Activated T-helper 2 cell treated with anti-CD3 and anti-CD28 coated beads, Interferon-gamma antibody, Interleukin-2, Interleukin-4, amounts not matched to agents 10 μg/mL and 5 μg/mL and 100 μg/mL, durations not matched to agents 14 hours and 24 hours and 36 hours (primary cell): Measurements from ENCODE around the gene GJB5. TPM values are rescaled to one million over a fixed set of nuclear protein-coding genes. Genes with fewer than 3 reads are reported as not detected.

Source experiments
- DNase-seq: peaks from one replicate; pipeline ENCODE4 v3.0.0; 2021; ENCODE audit warnings: low spot score
- H3K27ac Mint-ChIP-seq: one replicate; pipeline ENCODE4 v1.8.0; 2021; ENCODE audit warnings: mixed read lengths
- H3K27me3 Mint-ChIP-seq: one replicate; pipeline ENCODE4 v1.8.0; 2021; ENCODE audit warnings: low read depth, mixed read lengths
- H3K36me3 Mint-ChIP-seq: one replicate; pipeline ENCODE4 v1.8.0; 2021; ENCODE audit warnings: low read depth, mixed read lengths
- H3K4me1 Mint-ChIP-seq: one replicate; pipeline ENCODE4 v1.8.0; 2021; ENCODE audit warnings: low read depth, mixed read lengths
- H3K4me3 Mint-ChIP-seq: one replicate; pipeline ENCODE4 v1.8.0; 2021; ENCODE audit warnings: low read depth, mild to moderate bottlenecking, moderate library complexity, mixed read lengths
- H3K9me3 Mint-ChIP-seq: one replicate; pipeline ENCODE4 v1.8.0; 2021; ENCODE audit warnings: mixed read lengths
- intact Hi-C: fragments of 100-400 bp; cut with micrococcal nuclease; formaldehyde crosslinking; loops from one replicate; pipeline ENCODE4 v1.15.1; 2023
- total RNA-seq: library from RNA; stranded (reverse); gene quantifications from 2 replicates; pipeline ENCODE4 v1.2.3, GENCODE V29; 2022

The GJB5 gene
- total RNA-seq, result not detected in 2 replicates

DNA sequence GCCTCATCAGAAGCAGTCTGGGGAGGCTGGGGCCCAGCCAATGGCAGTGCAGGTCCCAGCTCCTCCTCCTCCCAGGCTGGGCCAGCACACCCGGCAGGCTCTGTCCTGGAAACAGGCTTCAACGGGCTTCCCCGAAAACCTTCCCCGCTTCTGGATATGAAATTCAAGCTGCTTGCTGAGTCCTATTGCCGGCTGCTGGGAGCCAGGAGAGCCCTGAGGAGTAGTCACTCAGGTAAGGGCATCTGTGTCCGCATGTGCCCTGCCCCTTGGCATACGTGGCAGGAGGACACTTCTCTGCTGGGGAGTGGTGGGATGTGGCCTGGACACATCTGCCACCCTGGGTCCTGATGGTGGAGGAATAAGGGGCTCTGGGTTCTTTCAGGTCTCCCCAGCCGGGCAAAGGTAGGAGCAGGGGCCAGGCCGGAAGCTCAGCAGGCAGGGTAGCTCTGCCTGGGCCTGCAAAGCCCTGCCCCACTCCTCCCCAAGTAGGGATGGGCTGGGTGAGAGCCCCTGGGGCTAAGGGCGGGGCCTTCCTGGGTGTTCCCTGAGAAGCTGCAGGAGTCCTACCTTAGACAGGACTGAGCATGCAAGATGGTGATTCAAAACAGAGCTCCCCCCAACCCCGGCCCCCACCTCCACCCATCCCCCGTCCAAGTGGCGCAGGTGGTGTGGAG is at the start of gene GJB5:
GJB5 (plus strand) TSS at position 84 of the 674 bp plus-strand sequence. CDS start 2,284 bp downstream, outside the sequence.
- Mint-ChIP-seq H3K27me3 (peaks cover 3% of the 10 kb centered on the region), H3K4me1 (no peaks in the 10 kb centered on the region), H3K36me3 (no peaks in the 10 kb centered on the region), H3K9me3 (no peaks in the 10 kb centered on the region), H3K4me3 (no peak within 1 kb of the TSS), H3K27ac (no peak within 1 kb of the TSS)
- no peak for DNase-seq
- intact Hi-C loops, result no loop called here

DNA sequence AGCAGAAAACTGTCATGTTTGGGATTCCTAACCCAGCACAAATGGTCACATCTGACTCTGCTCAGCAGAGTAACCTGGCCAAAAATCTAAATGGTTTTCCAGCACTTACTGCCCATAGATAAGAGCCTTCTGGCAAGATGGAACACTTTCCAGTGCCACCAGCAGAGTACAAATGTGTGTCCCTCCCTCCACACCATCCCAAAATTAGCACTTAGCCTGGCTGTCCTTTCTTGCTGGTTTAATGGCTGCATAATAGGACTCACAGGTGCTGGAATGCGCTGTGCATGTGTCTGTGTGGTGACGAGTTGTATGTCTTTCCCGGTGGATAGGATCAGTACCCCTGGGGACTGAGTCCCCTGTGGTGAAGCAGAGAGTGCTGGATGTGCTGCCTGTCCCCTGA is 49.8 kb upstream of the GJB5 start:
- no peaks in the 10 kb centered on the region for H3K36me3 Mint-ChIP-seq
- no peak for DNase-seq
- H3K4me1 Mint-ChIP-seq, result no peaks in the 10 kb centered on the region
- H3K9me3 Mint-ChIP-seq, result no peaks in the 10 kb centered on the region
- intact Hi-C loops, result no loop called here
- no peak overlapping the region for H3K27ac Mint-ChIP-seq
- H3K4me3 Mint-ChIP-seq, result no peak overlapping the region
- H3K27me3 Mint-ChIP-seq, result no peaks in the 10 kb centered on the region

DNA sequence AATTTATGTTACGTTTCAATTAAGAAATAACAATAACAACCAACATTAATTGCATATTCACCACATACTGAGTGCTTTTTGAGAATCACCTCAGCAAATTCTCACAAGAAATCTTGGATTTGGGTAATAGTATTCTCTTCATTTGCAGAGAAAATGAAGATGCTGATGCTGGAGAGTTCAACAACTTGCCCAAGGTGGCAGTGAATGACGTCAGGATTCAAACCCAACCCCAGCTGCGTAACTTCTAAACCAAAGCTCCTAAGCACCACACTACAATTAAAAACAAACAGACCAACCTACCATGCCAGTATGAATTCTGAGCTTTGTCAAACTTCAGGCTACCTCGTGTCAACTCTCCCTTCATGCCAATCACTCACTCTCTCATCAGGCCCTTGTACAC is 46.7 kb upstream of the GJB5 start:
- no peaks in the 10 kb centered on the region for H3K4me1 Mint-ChIP-seq
- DNase-seq, result no peak
- no peaks in the 10 kb centered on the region for H3K27me3 Mint-ChIP-seq
- H3K27ac Mint-ChIP-seq, result no peak overlapping the region
- no peak overlapping the region for H3K4me3 Mint-ChIP-seq
- intact Hi-C loops, result no loop called here
- no peaks in the 10 kb centered on the region for H3K9me3 Mint-ChIP-seq
- H3K36me3 Mint-ChIP-seq, result no peaks in the 10 kb centered on the region

DNA sequence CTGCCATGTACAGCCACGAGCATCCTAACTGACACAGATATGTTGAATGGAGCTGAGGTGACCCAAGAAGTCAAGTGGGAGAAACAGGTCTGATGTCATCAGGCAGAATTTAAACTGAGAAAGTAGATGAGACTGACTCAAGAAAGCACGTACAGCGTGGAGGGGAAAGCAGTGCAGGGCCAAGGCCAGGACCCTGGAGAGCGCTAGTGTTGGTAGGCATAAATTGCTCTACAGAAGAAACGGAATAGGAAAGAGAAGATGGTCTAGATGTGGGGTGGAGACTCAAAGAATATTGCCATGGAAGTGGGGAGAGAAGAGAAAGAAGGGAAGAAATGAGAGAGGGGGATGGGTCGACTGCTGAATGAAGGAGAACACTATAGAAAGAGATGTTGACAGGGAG is 45.3 kb upstream of the GJB5 start:
- intact Hi-C loops, result no loop called here
- H3K4me3 Mint-ChIP-seq, result no peak overlapping the region
- H3K27ac Mint-ChIP-seq, result no peak overlapping the region
- H3K27me3 Mint-ChIP-seq, result no peaks in the 10 kb centered on the region
- no peaks in the 10 kb centered on the region for H3K9me3 Mint-ChIP-seq
- no peak for DNase-seq
- no peaks in the 10 kb centered on the region for H3K36me3 Mint-ChIP-seq
- H3K4me1 Mint-ChIP-seq, result no peaks in the 10 kb centered on the region

DNA sequence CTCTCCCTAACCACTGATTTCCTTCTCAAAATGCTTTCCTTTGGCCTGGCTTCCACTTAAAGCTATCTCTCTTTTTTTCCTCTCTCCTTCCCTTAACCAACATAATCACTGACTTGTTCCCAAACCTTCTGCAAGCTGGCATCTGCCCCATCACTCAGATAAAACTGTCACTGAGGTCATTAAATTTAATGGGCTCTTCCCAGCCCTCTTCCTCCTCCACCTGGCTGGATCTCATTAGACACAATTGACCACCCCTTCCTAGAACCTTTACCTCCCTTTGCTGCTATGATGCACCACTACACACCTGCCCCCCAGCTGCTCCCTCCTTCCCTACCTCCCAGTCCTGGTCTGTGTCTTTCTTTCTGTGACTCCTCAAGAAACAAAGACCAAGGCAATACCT is 44.0 kb upstream of the GJB5 start:
- Mint-ChIP-seq H3K9me3 (no peaks in the 10 kb centered on the region), H3K4me3 (no peak overlapping the region), H3K27me3 (no peaks in the 10 kb centered on the region), H3K4me1 (no peaks in the 10 kb centered on the region), H3K36me3 (no peaks in the 10 kb centered on the region), H3K27ac (no peak overlapping the region)
- DNase-seq, result no peak
- intact Hi-C loops, result no loop called here

DNA sequence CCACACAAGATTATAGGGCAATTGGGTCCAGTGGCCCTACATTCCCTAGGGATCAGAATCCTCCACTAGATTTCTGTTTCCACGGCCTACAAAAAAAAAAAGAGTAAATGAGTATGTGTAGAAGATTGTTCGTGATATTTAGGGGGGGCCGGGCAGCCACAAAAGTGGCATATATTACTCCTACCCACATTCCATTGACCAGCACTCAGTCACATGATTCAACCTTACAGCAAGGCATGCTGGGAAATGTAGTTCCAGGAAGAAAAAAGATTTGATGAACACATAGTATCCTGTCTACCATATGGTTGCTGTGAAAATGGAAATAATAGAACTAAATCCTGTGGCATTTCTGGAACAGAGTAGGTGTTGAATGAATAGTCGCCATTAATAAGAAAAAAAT is 43.4 kb upstream of the GJB5 start:
- Mint-ChIP-seq H3K27me3 (no peaks in the 10 kb centered on the region), H3K4me1 (no peaks in the 10 kb centered on the region), H3K27ac (no peak overlapping the region), H3K9me3 (no peaks in the 10 kb centered on the region), H3K4me3 (no peak overlapping the region), H3K36me3 (no peaks in the 10 kb centered on the region)
- DNase-seq, result no peak
- intact Hi-C loops, result no loop called here

DNA sequence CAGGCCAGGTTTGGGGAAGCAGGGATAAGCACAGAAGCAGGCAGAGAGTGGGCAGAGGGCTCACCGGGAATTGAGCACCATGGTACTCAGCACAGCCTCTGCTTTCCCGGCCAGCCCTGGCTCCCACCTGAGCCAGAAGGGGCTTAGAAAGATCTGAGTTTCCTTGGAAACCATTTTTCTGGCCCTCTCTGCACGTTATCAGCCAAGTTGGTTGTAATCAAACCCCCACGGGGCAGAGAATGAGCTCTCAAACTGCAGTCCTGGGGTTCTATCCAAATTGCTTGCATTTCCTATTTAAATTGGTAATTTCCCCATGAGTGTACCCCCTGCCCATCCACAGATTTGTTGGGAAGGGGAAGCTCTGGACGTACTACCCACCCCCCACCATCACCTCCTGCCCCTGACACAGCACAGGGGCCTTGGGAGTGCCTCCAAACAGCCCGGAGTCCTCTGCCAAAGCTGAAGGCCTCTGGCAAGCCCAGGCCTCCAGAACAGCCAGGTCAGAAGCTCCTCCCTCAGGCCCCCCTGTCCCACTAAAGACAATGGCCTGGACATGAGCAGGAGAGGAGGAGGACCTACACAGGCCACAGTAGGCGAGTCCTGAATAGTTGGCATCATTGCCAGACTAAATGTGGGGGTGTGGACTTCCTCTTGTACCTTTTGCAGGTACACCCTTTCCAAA is 42.7 kb upstream of the GJB5 start:
- DNase-seq, result no peak
- Mint-ChIP-seq H3K4me1 (no peaks in the 10 kb centered on the region), H3K36me3 (no peaks in the 10 kb centered on the region), H3K9me3 (no peaks in the 10 kb centered on the region), H3K27ac (no peak overlapping the region), H3K4me3 (no peak overlapping the region), H3K27me3 (no peaks in the 10 kb centered on the region)
- intact Hi-C loops, result no loop called here

DNA sequence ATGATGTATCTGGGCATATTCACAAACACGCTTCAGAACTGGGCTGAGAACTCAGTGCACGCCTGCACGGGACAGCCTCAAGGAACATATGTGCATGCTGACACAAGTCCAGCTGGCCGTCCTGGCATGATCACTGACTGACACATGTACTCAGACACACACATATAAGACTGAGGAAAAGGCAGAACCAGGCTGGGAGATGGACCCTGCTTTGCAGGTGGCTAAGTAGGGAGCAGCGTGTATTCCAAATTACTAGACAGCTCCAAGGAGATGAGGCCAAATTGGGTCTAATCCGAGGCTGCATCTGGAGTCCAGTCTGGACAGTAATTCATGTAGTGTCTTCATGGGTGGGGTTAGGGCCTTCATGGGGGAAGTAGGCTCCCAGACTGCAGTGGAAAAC is 41.4 kb upstream of the GJB5 start:
- Mint-ChIP-seq H3K27me3 (no peaks in the 10 kb centered on the region), H3K4me1 (no peaks in the 10 kb centered on the region), H3K4me3 (no peak overlapping the region), H3K9me3 (no peaks in the 10 kb centered on the region), H3K27ac (no peak overlapping the region), H3K36me3 (no peaks in the 10 kb centered on the region)
- no peak for DNase-seq
- intact Hi-C loops, result no loop called here

DNA sequence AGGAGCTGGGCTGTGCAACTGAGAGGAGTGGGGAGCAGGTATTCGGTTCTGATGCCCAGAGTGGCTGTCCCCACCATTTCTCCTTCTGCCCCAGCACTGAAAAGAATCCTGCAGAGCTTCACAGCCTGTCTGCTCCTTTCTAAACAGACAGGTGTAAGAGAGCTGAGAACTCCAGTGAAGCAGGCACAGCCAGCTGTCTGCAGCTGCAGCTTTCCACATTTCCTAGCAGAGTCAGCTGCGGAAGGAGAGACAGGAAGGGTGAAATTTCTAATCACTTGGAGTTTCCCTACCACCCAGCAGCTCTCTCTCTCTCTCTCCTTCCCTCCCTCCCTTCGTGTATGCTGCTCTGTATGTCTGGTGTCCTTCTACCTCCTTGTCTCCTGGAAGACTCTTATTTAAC is 40.5 kb upstream of the GJB5 start:
- Mint-ChIP-seq H3K36me3 (no peaks in the 10 kb centered on the region), H3K4me1 (no peaks in the 10 kb centered on the region), H3K4me3 (no peak overlapping the region), H3K27ac (no peak overlapping the region), H3K27me3 (no peaks in the 10 kb centered on the region), H3K9me3 (no peaks in the 10 kb centered on the region)
- no peak for DNase-seq
- intact Hi-C loops, result no loop called here

DNA sequence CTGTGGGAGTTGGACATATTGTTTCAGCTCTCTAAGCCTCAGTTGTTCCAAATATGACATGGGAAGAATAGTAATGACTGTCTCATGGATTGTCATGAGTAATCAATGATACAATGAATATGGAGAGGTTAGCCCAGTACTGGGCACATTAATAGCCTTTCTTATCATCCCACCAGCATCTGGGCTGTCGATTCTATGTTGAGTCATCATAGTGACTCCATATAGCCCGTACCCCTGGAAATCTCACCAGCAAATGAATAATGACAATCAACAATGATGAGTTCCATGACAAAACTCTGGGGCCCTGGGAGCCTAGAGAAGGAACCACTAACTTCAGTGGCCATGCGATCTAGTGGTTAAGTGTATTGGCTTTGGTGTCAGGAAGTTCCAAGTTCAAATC is 39.7 kb upstream of the GJB5 start:
- Mint-ChIP-seq H3K27ac (no peak overlapping the region), H3K9me3 (no peaks in the 10 kb centered on the region), H3K4me1 (no peaks in the 10 kb centered on the region), H3K27me3 (peaks cover 3% of the 10 kb centered on the region), H3K4me3 (no peak overlapping the region), H3K36me3 (no peaks in the 10 kb centered on the region)
- intact Hi-C loops, result no loop called here
- no peak for DNase-seq

DNA sequence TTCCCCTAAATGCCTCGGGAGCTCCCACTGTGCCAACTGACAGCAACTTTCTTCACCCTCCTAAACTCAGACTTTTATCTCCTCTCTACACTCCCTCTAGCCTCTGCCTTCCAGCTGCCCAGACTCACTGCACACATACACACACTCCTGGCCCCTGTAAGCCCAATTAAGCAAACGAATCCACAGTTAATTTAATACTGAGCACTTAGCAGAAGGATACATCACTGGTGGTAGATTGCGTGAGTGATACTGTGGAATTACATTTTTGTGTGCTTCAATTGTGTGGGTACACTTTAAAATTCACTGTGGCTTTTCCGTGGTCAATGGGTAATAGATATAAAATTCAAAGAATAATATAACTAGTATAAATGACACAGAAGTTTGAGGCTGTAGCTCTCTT is 33.6 kb upstream of the GJB5 start:
- intact Hi-C loops, result no loop called here
- H3K4me3 Mint-ChIP-seq, result no peak overlapping the region
- DNase-seq, result no peak
- no peak overlapping the region for H3K27ac Mint-ChIP-seq
- H3K4me1 Mint-ChIP-seq, result no peaks in the 10 kb centered on the region
- H3K9me3 Mint-ChIP-seq, result no peaks in the 10 kb centered on the region
- H3K36me3 Mint-ChIP-seq, result no peaks in the 10 kb centered on the region
- peaks cover 7% of the 10 kb centered on the region for H3K27me3 Mint-ChIP-seq

DNA sequence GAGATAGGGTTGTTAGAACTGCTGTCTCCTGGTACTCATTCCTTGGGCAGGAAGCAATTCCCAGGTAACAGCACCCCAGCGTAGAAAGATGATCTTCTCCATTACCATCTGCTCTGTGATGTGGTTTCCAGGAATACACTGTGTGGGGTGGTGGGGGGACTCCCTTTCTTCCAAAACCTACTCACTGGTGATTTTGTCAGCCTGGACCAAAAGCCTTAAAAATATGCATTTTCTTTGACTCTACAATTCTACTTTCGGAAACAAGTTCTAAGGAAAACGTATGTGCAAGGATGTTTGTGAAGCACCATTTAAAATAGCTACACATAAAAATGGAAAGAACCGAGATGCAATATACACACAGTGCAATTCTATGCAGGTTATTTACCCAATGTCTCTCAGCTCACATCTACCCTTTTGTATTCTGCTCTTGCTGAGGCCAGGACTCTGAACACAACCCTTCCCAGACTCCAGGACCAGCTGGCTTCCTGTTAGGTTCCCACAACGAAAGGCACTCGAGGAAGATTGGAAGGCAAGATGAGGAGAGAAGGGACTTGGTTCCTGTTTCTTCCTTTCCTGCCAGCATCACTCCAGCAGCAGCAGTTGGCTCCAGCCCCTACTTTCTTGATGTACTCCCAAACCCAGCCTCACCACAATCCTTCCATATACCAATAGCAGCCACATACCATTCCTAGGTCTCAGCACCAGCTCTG is 33.0 kb upstream of the GJB5 start:
- Mint-ChIP-seq H3K27ac (no peak overlapping the region), H3K4me1 (no peaks in the 10 kb centered on the region), H3K4me3 (no peak overlapping the region), H3K27me3 (peaks cover 7% of the 10 kb centered on the region), H3K36me3 (no peaks in the 10 kb centered on the region), H3K9me3 (no peaks in the 10 kb centered on the region)
- intact Hi-C loops, result no loop called here
- DNase-seq, result no peak

DNA sequence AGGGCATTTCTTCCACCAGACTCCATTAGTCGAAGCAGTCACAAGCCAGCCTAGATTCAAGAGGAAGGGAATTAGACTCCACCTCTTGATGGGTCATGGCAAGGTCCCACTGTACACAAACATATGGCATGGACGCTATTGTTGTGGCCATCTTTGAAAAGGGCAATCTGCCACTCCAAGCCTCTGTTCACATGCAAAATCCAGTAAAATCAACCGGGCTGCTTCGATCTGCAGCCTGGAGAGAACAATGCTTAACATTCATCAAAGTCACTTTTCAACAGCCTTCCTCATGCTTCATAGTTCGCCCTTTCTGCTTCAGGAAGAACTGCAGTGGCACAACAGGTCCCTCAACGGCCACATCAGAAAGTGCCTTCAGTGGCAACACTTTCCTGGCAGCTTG is 28.0 kb upstream of the GJB5 start:
- Mint-ChIP-seq H3K4me3 (no peak overlapping the region), H3K4me1 (no peaks in the 10 kb centered on the region), H3K27me3 (peaks cover 4% of the 10 kb centered on the region), H3K27ac (no peak overlapping the region), H3K9me3 (no peaks in the 10 kb centered on the region), H3K36me3 (no peaks in the 10 kb centered on the region)
- no peak for DNase-seq
- intact Hi-C loops, result no loop called here
